GM18858 (cell line): ENCODE data around the gene TMEM134.

Experiments used
- ATAC-seq: cut with Tn5 transposase; IDR thresholded peaks from one replicate; pipeline ENCODE4 v1.9.1; 2021; ENCODE audit not compliant: unreplicated experiment

Gene TMEM134

DNA sequence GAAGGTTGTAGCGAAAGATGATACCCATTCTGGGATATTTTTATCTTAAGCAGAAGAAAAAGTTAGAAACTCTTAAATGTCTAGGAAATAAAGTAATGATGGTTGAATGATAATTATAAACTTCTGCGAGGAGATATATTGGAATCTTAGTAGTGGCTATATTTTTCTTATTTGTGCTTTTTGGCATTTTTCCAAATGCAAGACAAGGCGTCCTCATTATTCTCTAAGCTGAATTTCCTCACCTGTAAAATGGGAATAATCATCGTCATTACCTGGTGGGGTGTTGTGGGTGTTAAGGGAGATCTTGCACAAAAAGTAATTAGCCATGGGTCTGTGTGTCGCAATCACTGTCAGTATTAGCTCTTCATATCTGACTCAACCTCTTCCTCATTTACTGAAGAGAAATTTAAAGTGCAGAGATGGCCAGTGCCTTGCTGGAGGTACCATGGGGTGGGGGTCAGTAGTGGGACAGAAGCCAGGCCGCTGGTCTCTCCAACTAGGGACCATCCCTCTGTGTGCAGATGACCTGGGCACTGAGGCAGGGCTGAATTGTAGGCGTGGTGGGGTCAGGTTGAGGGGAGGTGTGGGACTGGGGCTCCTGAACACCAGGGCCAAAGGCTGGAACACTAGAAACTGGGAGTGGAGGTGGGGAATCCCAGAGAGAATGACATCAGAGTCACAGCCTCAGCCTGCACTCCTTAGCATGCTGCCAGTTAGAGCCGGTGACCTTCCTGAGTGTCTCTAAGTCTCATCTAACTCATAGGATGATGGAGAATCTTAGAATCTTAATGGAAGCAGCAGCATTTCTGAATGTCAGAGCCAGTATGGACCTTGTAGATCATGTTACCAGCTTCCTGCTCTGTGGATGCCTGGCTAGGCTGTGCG is 32.0 kb upstream of the TMEM134 start:
- ATAC-seq, result no peak

DNA sequence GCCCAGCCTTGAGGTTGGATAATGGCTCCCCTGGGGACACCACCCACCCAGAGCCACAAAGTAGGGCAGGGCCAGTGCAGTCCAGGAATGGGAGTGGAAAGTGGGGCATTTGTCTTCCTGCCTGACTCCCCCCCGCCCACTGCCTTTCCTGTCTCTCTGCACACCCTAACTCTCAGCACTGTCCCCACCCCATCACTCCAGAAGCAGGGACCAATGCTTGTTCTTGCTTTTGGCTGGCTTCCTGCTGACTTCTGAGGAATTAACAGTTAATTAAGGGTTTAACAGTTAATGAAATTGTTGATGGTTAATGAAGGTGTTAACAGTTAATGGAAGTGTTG is 31.4 kb upstream of the TMEM134 start:
- ATAC-seq, result no peak

- ATAC-seq, result no peak
Measured at GRCh38 chr11:67499808-67500483, 30.9 kb upstream of the TMEM134 start.

- no peak for ATAC-seq
Measured at GRCh38 chr11:67498544-67498972, 29.5 kb upstream of the TMEM134 start.

- ATAC-seq, result no peak
Measured at GRCh38 chr11:67497656-67498291, 28.7 kb upstream of the TMEM134 start.

- no peak for ATAC-seq
Measured at GRCh38 chr11:67496113-67496512, 27.1 kb upstream of the TMEM134 start.

GRCh38 chr11:67495234-67496005 is 26.4 kb upstream of the TMEM134 start:
- ATAC-seq, result no peak

GRCh38 chr11:67494371-67495233 is 25.6 kb upstream of the TMEM134 start:
- no peak for ATAC-seq

DNA sequence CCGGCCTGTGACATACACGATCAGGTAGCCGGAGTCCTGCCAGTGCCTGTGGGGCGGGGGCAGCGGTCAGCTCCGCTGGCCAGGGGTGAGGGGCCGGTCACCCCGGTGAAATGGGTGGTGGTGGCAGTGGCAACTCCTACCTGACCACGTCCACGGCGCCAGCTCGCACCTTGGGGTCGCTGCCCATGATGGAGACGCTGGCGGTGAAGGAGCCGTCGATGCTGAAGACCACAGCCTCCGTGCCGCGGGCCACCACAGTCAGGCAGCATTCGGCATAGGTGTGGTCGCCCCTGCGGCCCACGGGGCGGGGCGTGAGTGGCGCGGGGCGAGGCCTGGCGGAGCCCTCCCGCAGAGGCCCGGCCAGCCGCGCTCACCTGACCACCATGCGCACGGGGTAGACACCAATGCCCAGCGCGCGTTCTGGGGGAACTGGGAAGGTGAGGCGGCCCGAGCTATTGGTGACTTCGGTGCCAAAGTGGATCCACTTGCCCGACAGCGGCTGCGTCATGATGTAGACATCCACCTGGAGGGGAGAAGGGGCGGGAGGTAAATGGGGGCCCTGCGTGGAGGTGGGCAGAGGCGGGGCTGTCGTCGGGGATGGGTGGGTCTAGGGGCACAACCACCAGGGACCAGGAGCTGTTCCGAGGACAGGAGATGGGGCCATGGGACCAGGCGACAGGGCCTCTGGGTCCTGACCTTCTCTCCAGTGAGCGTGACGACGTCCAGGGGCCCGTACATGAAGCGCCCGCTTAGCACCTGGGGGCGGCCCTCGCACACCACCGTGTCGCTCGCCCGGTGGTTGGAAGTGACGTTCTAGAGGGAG is 24.7 kb upstream of the TMEM134 start:
- no peak for ATAC-seq

DNA sequence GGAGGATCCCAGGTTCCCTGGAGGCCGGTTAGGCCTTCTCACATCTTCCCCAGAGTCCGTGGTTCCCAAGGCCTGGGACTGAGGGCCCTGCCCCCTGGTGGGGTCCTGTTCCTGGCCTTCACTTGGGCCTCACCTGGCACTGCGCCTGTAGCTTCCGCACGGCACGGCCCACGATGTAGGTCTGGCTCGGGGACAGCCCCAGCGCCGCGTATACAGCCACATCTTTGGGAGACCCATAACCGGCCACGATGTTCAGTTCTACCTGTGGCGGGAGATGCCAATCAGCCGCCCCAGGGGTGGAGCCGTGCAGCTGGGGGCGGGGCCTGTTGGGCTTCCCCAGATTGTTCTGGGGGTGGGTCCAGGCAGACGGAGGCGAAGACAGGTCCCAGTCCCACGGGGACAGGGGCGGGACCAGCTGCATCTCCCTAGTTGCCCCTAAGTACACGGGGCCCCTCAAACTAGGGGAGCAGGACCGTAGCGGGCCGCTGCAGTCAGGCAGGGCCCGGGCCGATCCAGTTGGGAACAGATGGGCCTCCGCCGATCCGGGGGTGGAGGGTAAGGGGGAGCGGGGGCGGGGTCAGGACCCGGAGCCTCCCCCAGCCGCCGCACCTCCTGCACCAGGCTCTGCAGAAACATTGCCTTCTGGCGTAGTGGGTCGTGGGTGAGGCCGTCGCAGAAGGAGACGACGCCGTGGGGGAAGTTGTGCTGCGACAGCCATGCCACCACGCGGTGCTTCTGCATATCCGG is 23.9 kb upstream of the TMEM134 start:
- ATAC-seq, result no peak

- ATAC-seq, result no peak
Measured at GRCh38 chr11:67492069-67492727, 23.1 kb upstream of the TMEM134 start.

DNA sequence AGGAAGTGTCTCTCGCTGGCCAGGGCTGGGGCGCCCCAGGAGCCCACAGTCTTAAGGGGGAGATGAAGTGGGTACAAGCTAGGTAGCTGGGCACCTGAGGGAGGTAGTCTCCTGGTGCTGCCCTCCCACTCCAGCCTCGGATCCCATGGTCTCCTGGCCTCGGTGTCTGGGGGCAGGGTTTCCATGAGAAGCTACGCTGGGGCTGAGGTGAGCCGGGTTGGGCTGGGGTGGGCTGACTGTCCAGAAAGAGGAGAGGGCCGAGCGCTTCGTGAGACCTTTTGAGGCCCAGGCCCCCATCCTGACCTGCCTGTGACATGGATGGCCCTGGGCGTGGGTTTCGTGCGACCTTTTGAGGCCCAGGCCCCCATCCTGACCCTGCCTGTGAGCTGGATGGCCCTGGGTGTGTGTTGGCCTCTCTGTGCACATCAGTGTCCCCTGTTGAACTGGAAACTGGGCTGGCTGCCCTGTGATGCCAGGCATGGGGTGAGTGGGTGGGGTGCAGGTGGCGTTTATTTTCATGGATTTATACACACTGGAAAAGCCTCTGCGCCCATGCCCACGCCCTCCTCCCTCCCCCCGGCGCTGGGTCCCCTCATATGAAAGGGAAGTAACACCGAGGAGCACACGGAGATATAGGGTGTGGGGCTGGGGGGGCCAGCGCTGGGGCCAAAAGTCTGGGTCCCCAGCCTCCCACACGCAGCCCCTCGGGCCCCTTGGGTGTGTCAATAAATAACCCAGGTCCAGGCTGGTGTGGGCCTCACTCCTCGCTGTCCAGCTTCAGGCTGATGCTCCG is 22.4 kb upstream of the TMEM134 start:
- no peak for ATAC-seq

DNA sequence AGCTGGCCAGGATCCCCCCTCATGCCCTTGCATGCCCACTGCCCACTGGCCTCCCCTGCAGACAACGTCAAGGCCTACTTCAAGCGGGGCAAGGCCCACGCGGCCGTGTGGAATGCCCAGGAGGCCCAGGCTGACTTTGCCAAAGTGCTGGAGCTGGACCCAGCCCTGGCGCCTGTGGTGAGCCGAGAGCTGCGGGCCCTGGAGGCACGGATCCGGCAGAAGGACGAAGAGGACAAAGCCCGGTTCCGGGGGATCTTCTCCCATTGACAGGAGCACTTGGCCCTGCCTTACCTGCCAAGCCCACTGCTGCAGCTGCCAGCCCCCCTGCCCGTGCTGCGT is 21.6 kb upstream of the TMEM134 start:
- no peak for ATAC-seq

GRCh38 chr11:67489885-67490726 is 21.1 kb upstream of the TMEM134 start:
- no peak for ATAC-seq

- ATAC-seq, result no peak
Measured at GRCh38 chr11:67489203-67489884, 20.3 kb upstream of the TMEM134 start.
